ENCODE results near the gene MGME1. TPM values are rescaled to one million over a fixed set of nuclear protein-coding genes. Genes with fewer than 3 reads are reported as not detected.

Gene MGME1
- total RNA-seq, 1 experiment from 2014 or later = 56.0 TPM

- TF ChIP-seq STAT6 (CRISPR knock-in tag; conservative IDR thresholded peaks at IDR 0.05; ENCODE audit: low read depth) = no peak
- no peak for TF ChIP-seq TCF7 (CRISPR knock-in tag; IDR thresholded peaks at IDR 0.05; ENCODE audit: low read depth)
- TF ChIP-seq ESRRA (CRISPR knock-in tag; IDR thresholded peaks at IDR 0.05; ENCODE audit: borderline replicate concordance) = no peak
- TF ChIP-seq FOXP1 (CRISPR knock-in tag; IDR thresholded peaks at IDR 0.05; ENCODE audit: borderline replicate concordance) = 0 out of 2 replicates have a peak, but pooled peaks have one; percentile 11
- TF ChIP-seq, protein P1, sequence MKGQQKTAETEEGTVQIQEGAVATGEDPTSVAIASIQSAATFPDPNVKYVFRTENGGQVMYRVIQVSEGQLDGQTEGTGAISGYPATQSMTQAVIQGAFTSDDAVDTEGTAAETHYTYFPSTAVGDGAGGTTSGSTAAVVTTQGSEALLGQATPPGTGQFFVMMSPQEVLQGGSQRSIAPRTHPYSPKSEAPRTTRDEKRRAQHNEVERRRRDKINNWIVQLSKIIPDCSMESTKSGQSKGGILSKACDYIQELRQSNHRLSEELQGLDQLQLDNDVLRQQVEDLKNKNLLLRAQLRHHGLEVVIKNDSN (CRISPR knock-in tag; IDR thresholded peaks at IDR 0.05) = no peak
- no peak for TF ChIP-seq ATF3 (CRISPR knock-in tag; conservative IDR thresholded peaks at IDR 0.05)
- no peak for TF ChIP-seq ZNF396 (CRISPR knock-in tag; IDR thresholded peaks at IDR 0.05; ENCODE audit: borderline replicate concordance)
- no peak for TF ChIP-seq ATF2 (CRISPR knock-in tag; IDR thresholded peaks at IDR 0.05; ENCODE audit: borderline replicate concordance, low read depth)
- TF ChIP-seq PREB (CRISPR knock-in tag; IDR thresholded peaks at IDR 0.05; ENCODE audit: borderline replicate concordance) = no peak
- no peak for TF ChIP-seq ZMAT4 (CRISPR knock-in tag; IDR thresholded peaks at IDR 0.05)
- no peak for TF ChIP-seq E2F4 (CRISPR knock-in tag; IDR thresholded peaks at IDR 0.05; ENCODE audit: borderline replicate concordance, low read depth)
- 0 out of 2 replicates have a peak, but pooled peaks have one; percentile 30 for TF ChIP-seq CREM (CRISPR knock-in tag; IDR thresholded peaks at IDR 0.05)
- TF ChIP-seq, protein P2, sequence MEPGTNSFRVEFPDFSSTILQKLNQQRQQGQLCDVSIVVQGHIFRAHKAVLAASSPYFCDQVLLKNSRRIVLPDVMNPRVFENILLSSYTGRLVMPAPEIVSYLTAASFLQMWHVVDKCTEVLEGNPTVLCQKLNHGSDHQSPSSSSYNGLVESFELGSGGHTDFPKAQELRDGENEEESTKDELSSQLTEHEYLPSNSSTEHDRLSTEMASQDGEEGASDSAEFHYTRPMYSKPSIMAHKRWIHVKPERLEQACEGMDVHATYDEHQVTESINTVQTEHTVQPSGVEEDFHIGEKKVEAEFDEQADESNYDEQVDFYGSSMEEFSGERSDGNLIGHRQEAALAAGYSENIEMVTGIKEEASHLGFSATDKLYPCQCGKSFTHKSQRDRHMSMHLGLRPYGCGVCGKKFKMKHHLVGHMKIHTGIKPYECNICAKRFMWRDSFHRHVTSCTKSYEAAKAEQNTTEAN (CRISPR knock-in tag; IDR thresholded peaks at IDR 0.05) = no peak
- TF ChIP-seq ZNF671 (CRISPR knock-in tag; IDR thresholded peaks at IDR 0.05) = peak; percentile 11; the same call in 1 of the 2 replicates
- no peak for TF ChIP-seq MYBL2 (CRISPR knock-in tag; IDR thresholded peaks at IDR 0.05)
- peak; percentile 56 for TF ChIP-seq NFATC4 (CRISPR knock-in tag; IDR thresholded peaks at IDR 0.05)
- TF ChIP-seq TP53 (CRISPR knock-in tag; IDR thresholded peaks at IDR 0.05) = no peak
- TF ChIP-seq, protein P3, sequence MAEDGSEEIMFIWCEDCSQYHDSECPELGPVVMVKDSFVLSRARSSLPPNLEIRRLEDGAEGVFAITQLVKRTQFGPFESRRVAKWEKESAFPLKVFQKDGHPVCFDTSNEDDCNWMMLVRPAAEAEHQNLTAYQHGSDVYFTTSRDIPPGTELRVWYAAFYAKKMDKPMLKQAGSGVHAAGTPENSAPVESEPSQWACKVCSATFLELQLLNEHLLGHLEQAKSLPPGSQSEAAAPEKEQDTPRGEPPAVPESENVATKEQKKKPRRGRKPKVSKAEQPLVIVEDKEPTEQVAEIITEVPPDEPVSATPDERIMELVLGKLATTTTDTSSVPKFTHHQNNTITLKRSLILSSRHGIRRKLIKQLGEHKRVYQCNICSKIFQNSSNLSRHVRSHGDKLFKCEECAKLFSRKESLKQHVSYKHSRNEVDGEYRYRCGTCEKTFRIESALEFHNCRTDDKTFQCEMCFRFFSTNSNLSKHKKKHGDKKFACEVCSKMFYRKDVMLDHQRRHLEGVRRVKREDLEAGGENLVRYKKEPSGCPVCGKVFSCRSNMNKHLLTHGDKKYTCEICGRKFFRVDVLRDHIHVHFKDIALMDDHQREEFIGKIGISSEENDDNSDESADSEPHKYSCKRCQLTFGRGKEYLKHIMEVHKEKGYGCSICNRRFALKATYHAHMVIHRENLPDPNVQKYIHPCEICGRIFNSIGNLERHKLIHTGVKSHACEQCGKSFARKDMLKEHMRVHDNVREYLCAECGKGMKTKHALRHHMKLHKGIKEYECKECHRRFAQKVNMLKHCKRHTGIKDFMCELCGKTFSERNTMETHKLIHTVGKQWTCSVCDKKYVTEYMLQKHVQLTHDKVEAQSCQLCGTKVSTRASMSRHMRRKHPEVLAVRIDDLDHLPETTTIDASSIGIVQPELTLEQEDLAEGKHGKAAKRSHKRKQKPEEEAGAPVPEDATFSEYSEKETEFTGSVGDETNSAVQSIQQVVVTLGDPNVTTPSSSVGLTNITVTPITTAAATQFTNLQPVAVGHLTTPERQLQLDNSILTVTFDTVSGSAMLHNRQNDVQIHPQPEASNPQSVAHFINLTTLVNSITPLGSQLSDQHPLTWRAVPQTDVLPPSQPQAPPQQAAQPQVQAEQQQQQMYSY (CRISPR knock-in tag; IDR thresholded peaks at IDR 0.05) = no peak
- TF ChIP-seq ATF6 (CRISPR knock-in tag; IDR thresholded peaks at IDR 0.05) = no peak
- no peak for TF ChIP-seq SOX15 (CRISPR knock-in tag; IDR thresholded peaks at IDR 0.05)
- peak; percentile 23; the same call in 1 of the 2 replicates for TF ChIP-seq USF2 (CRISPR knock-in tag; IDR thresholded peaks at IDR 0.05)
These were observed 29.8 kb upstream of the MGME1 start (continued) for GRCh38 chr20:17938871-17939619.
